ENCODE results near the gene PLEKHG1. TPM values are rescaled to one million over a fixed set of nuclear protein-coding genes. Genes with fewer than 3 reads are reported as not detected.

PLEKHG1 gene
- total RNA-seq, 1 donor, result 0.36 TPM

GRCh38 chr6:150622941-150623874 is 23.5 kb downstream of the PLEKHG1 start:
- Histone ChIP-seq H4K20me1 (ENCODE audit: insufficient read depth, low read length) (no peaks in the 10 kb centered on the region), H3K79me2 (ENCODE audit: insufficient read depth, low read length) (no peaks in the 10 kb centered on the region), H3K4me1 (ENCODE audit: insufficient read depth, low read length) (no peaks in the 10 kb centered on the region), H3K4me2 (ENCODE audit: insufficient read depth, low read length) (no peak overlapping the region), H3K9me3 (ENCODE audit: low read depth, low read length) (no peaks in the 10 kb centered on the region), H2AFZ (ENCODE audit: low read length) (no peak overlapping the region), H3K27ac (ENCODE audit: low read depth, low read length) (no peak overlapping the region), H3K27me3 (ENCODE audit: insufficient read depth, low read length) (peaks cover 5% of the 10 kb centered on the region), H3K4me3 (ENCODE audit: insufficient read depth, low read length) (no peak overlapping the region), H3K36me3 (ENCODE audit: insufficient read depth, low read length) (no peaks in the 10 kb centered on the region)
- no peak for DNase-seq (ENCODE audit: insufficient read length, low spot score, missing footprints)
- TF ChIP-seq CTCF (IDR thresholded peaks at IDR 0.05; ENCODE audit: extremely low read depth, low read depth, low read length), result no peak

- no peaks in the 10 kb centered on the region for H3K36me3 ChIP-seq (ENCODE audit: insufficient read depth, low read length)
- H3K9me3 ChIP-seq (ENCODE audit: low read depth, low read length), result no peaks in the 10 kb centered on the region
- H3K27me3 ChIP-seq (ENCODE audit: insufficient read depth, low read length), result peaks cover 10% of the 10 kb centered on the region
- H3K27ac ChIP-seq (ENCODE audit: low read depth, low read length), result no peak overlapping the region
- H3K4me1 ChIP-seq (ENCODE audit: insufficient read depth, low read length), result no peaks in the 10 kb centered on the region
- no peaks in the 10 kb centered on the region for H4K20me1 ChIP-seq (ENCODE audit: insufficient read depth, low read length)
- no peak overlapping the region for H3K4me2 ChIP-seq (ENCODE audit: insufficient read depth, low read length)
- no peak for TF ChIP-seq CTCF (IDR thresholded peaks at IDR 0.05; ENCODE audit: extremely low read depth, low read depth, low read length)
- H2AFZ ChIP-seq (ENCODE audit: low read length), result no peak overlapping the region
- DNase-seq (ENCODE audit: insufficient read length, low spot score, missing footprints), result no peak
- H3K79me2 ChIP-seq (ENCODE audit: insufficient read depth, low read length), result no peaks in the 10 kb centered on the region
- no peak overlapping the region for H3K4me3 ChIP-seq (ENCODE audit: insufficient read depth, low read length)
These were observed 24.5 kb downstream of the PLEKHG1 start for GRCh38 chr6:150624191-150624590.

- H3K9me3 ChIP-seq (ENCODE audit: low read depth, low read length), result no peaks in the 10 kb centered on the region
- no peak overlapping the region for H2AFZ ChIP-seq (ENCODE audit: low read length)
- no peaks in the 10 kb centered on the region for H3K4me1 ChIP-seq (ENCODE audit: insufficient read depth, low read length)
- H3K79me2 ChIP-seq (ENCODE audit: insufficient read depth, low read length), result no peaks in the 10 kb centered on the region
- H3K27ac ChIP-seq (ENCODE audit: low read depth, low read length), result no peak overlapping the region
- no peak overlapping the region for H3K4me3 ChIP-seq (ENCODE audit: insufficient read depth, low read length)
- H4K20me1 ChIP-seq (ENCODE audit: insufficient read depth, low read length), result no peaks in the 10 kb centered on the region
- no peaks in the 10 kb centered on the region for H3K36me3 ChIP-seq (ENCODE audit: insufficient read depth, low read length)
- no peak for DNase-seq (ENCODE audit: insufficient read length, low spot score, missing footprints)
- H3K27me3 ChIP-seq (ENCODE audit: insufficient read depth, low read length), result peaks cover 13% of the 10 kb centered on the region
- no peak for TF ChIP-seq CTCF (IDR thresholded peaks at IDR 0.05; ENCODE audit: extremely low read depth, low read depth, low read length)
- H3K4me2 ChIP-seq (ENCODE audit: insufficient read depth, low read length), result no peak overlapping the region
These were observed 26.2 kb downstream of the PLEKHG1 start for GRCh38 chr6:150625927-150626326.

GRCh38 chr6:150627154-150627553 is 27.5 kb downstream of the PLEKHG1 start:
- H2AFZ ChIP-seq (ENCODE audit: low read length), result no peak overlapping the region

More at GRCh38 chr6:150627154-150627553, 27.5 kb downstream of the PLEKHG1 start:
- Histone ChIP-seq H3K27me3 (ENCODE audit: insufficient read depth, low read length) (peaks cover 15% of the 10 kb centered on the region), H3K36me3 (ENCODE audit: insufficient read depth, low read length) (no peaks in the 10 kb centered on the region), H3K4me1 (ENCODE audit: insufficient read depth, low read length) (no peaks in the 10 kb centered on the region), H3K4me3 (ENCODE audit: insufficient read depth, low read length) (no peak overlapping the region), H3K27ac (ENCODE audit: low read depth, low read length) (no peak overlapping the region), H3K4me2 (ENCODE audit: insufficient read depth, low read length) (no peak overlapping the region), H3K79me2 (ENCODE audit: insufficient read depth, low read length) (no peaks in the 10 kb centered on the region), H3K9me3 (ENCODE audit: low read depth, low read length) (no peaks in the 10 kb centered on the region), H4K20me1 (ENCODE audit: insufficient read depth, low read length) (no peaks in the 10 kb centered on the region)
- DNase-seq (ENCODE audit: insufficient read length, low spot score, missing footprints), result no peak
- TF ChIP-seq CTCF (IDR thresholded peaks at IDR 0.05; ENCODE audit: extremely low read depth, low read depth, low read length), result no peak
